GM12864 (cell line): ENCODE measurements around the gene CATSPERB.
"Not testable (repeated sequence)": the region's sequence is repeated elsewhere in the genome, so short reads cannot be mapped to it uniquely, and the experiment has no call there.

Experiments used
- DNase-seq: peaks from one replicate; pipeline ENCODE4 v3.0.0-alpha.2; 2011; ENCODE audit warnings: low read depth
- H3K4me3 ChIP-seq: 2 replicates; pipeline ENCODE4 v1.5.1; 2011; ENCODE audit warnings: mild to moderate bottlenecking, low read depth, low read length, control low read depth
- CTCF ChIP-seq: IDR thresholded peaks from 2 replicates; pipeline ENCODE4 v1.5.1; 2011; ENCODE audit warnings: low read depth, mild to moderate bottlenecking, moderate library complexity, low read length, control low read depth, inconsistent platforms; ENCODE audit errors: missing control alignments

Gene CATSPERB

DNA sequence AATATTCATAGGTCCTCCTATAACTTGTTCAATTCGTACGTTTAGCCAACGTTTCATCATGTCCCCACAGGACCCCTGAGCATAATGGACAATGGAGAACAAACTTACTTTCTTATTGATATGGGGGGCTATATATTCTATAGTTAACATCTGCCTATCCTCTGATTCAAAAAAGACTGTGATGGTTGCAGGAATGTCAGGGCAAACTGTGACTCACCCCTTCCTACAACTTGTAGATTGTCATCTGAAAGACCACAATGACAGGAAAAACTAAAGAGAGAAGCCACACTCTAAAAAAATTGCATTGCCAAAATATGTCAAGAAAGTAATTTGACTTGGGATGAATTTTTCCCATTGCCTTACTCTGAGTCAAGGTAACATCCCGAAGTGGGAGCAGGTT lies 50.8 kb downstream of the CATSPERB start:
- H3K4me3 ChIP-seq, result no peak overlapping the region
- no peak for DNase-seq
- no peak for TF ChIP-seq CTCF

DNA sequence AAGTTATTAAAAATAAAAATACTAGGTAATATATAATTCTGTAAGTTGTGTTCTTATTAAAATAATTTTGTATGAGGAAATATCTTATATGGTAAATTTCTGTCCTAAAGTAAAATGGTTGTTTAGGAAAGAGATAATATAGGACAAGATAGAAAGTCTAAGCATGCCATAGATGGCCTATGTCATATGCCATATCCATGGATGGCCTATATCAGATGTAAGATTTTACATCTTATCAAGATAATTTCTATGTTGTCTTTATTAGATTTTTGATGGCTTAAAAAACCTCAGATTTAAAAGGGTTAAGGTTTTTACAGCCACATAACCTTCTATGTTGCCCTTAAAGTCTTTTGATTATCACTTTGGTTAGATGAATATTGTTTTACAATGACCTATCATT lies 52.6 kb downstream of the CATSPERB start:
- H3K4me3 ChIP-seq, result no peak overlapping the region
- TF ChIP-seq CTCF, result no peak
- no peak for DNase-seq

DNA sequence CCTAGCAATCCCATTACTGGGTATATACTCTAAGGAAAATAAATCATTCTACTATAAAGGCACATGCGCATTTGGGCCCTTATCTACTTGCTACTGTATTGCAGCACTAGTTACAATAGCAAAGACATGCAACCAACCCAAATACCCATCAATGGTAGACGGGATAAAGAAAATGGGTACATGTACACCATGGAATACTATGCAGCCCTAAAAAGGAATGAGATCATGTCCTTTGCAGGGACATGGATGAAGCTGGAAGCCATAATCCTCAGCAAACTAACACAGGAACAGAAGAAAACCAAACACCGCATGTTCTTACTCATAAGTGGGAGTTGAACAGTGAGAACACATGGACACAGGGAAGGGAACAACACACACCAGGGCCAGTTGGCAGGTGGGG lies 54.2 kb downstream of the CATSPERB start:
- not testable (repeated sequence) for H3K4me3 ChIP-seq, DNase-seq

DNA sequence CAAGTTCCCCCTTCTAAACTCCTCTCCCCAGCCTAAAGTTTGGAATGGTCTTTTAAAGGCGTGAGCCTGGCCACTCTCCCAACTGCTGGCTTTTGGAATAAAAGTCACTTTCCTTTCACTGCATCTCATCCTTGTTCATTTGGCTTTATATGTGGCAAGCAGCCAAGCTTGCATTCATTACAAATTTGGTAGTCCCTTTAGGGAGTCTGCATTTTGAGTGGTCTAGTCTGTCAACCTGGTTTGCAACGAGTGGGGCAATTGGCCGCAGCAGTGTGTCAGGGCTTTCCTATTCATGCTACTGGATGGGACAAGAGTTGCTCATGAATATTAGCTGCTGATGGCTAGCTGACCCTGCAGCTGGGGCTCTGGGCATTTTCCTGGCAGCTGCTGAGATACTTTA lies 57.0 kb downstream of the CATSPERB start:
- TF ChIP-seq CTCF, result no peak
- no peak for DNase-seq
- no peak overlapping the region for H3K4me3 ChIP-seq

DNA sequence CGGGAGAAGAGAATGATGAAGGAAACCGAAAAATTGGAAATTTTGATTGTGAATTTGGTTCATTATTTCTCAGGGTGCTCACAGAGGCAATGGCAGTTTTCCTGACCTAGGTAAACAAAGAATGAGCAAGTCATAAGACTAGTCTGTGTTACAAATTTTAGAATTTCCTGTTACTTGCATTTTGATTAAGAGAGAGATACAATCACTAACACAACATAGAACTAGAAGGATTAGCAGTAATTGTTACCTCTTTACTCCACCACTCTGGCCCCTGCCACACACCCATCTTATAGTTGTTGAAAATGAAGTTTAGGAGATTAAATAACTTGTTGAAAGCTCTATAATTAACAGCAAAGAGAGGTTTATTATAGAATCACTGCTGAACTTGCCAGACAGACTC lies 62.0 kb downstream of the CATSPERB start:
- no peak overlapping the region for H3K4me3 ChIP-seq
- no peak for DNase-seq
- no peak for TF ChIP-seq CTCF

GRCh38 chr14:91667101-91667500 lies 64.8 kb downstream of the CATSPERB start:
- not testable (repeated sequence) for DNase-seq, H3K4me3 ChIP-seq

- H3K4me3 ChIP-seq, result no peak overlapping the region
- TF ChIP-seq CTCF, result no peak
- no peak for DNase-seq
Observed at GRCh38 chr14:91660790-91661189, 71.1 kb downstream of the CATSPERB start.

DNA sequence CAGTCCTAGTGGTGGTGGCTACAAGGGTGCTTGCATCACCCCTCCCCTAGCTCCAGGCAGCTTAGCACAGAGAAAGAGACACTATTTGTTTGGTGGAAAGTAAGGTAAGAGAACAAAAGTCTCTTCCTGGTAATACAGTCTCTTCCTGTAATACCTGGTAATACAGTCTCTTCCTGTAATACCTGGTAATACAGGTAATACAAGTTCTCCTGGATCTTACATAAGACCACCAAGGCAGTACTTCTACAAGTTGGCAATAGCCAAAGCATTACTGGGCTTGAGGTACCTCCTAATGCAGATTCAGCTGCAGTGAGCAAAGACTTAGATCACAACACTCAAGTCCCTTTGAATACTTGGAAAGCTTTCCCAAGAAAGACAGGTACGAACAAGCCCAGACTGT lies 77.0 kb downstream of the CATSPERB start:
- no peak for TF ChIP-seq CTCF
- H3K4me3 ChIP-seq, result no peak overlapping the region
- no peak for DNase-seq
